HG03378 (cell line): ENCODE measurements around the gene MGMT.

Experiments
- ATAC-seq: cut with Tn5 transposase; IDR thresholded peaks from one replicate; pipeline ENCODE4 v1.9.1; 2021; ENCODE audit warnings: mild to moderate bottlenecking, moderate library complexity; ENCODE audit not compliant: unreplicated experiment

MGMT gene

GRCh38 chr10:129784291-129784690 is 317.2 kb downstream of the MGMT start:
- no peak for ATAC-seq

- no peak for ATAC-seq
Observed at GRCh38 chr10:129784891-129785290, 317.9 kb downstream of the MGMT start.

- no peak for ATAC-seq
Observed at GRCh38 chr10:129785536-129785981, 318.5 kb downstream of the MGMT start.

GRCh38 chr10:129786216-129786615 is 319.2 kb downstream of the MGMT start:
- ATAC-seq: no peak

GRCh38 chr10:129787557-129787956 is 320.5 kb downstream of the MGMT start:
- no peak for ATAC-seq

- no peak for ATAC-seq
Observed at GRCh38 chr10:129788215-129788614, 321.2 kb downstream of the MGMT start.

- no peak for ATAC-seq
Observed at GRCh38 chr10:129790715-129791446, 323.8 kb downstream of the MGMT start.

GRCh38 chr10:129792141-129792540 is 325.1 kb downstream of the MGMT start:
- no peak for ATAC-seq

GRCh38 chr10:129792864-129793263 is 325.8 kb downstream of the MGMT start:
- ATAC-seq: no peak

- no peak for ATAC-seq
Observed at GRCh38 chr10:129793479-129793878, 326.4 kb downstream of the MGMT start.

- ATAC-seq: no peak
Observed at GRCh38 chr10:129793996-129794395, 327.0 kb downstream of the MGMT start.

- ATAC-seq: no peak
Observed at GRCh38 chr10:129796710-129797420, 329.8 kb downstream of the MGMT start.

- no peak for ATAC-seq
Observed at GRCh38 chr10:129799942-129800341, 332.9 kb downstream of the MGMT start.

GRCh38 chr10:129800796-129801340 is 333.8 kb downstream of the MGMT start:
- ATAC-seq: no peak

- ATAC-seq: no peak
Observed at GRCh38 chr10:129807211-129807610, 340.2 kb downstream of the MGMT start.

GRCh38 chr10:129808092-129808983 is 341.3 kb downstream of the MGMT start:
- ATAC-seq: no peak

GRCh38 chr10:129809431-129809830 is 342.4 kb downstream of the MGMT start:
- no peak for ATAC-seq

- no peak for ATAC-seq
Observed at GRCh38 chr10:129809841-129810240, 342.8 kb downstream of the MGMT start.

GRCh38 chr10:129811208-129811607 is 344.2 kb downstream of the MGMT start:
- no peak for ATAC-seq

GRCh38 chr10:129812398-129812797 is 345.4 kb downstream of the MGMT start:
- no peak for ATAC-seq
